Activated CD8-positive, alpha-beta memory T cell treated with anti-CD3 and anti-CD28 coated beads for 4 hours (primary cell): ENCODE data around the gene GET3.
A peak's percentile ranks its signal among the peaks of the same experiment; 100 is the strongest.
"Not testable (repeated sequence)": the region's sequence is repeated elsewhere in the genome, so short reads cannot be mapped to it uniquely, and the experiment has no call there.

Source experiments
- DNase-seq, 2 donors: peaks; one replicate each; pipeline ENCODE4 v3.0.0-alpha.2; 2020; ENCODE audit warnings: low read depth in 2 of 2

Gene GET3

GRCh38 chr19:12736995-12737834 lies at the start of gene GET3:
Gene GET3 (plus strand): TSS chr19:12737497. CDS start chr19:12737506, 9 bp downstream.
- DNase-seq, result peak; percentile 48 to 66

DNA sequence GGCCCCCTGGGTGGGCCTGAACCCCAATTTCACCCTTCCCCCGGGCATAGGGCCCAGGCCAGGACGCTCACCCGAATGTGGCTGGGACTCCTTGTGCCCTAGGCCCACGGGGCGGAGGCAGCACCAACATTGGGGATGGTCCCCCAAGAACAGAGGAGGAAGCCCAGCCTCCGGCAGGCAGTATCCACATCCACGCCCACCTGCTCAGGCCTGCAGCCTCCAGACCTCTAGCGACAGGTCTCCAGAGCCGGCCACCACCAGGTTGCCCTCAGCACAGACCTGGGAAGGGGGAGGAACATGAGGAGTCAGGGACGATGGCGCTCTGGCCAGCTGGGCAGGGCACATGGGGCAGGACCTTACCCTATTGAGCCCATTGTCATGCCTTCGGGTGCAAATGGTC lies 48.3 kb upstream of the GET3 start:
- DNase-seq, result no peak

- DNase-seq, result no peak
Observed at GRCh38 chr19:12689581-12690216, 47.6 kb upstream of the GET3 start.

GRCh38 chr19:12692960-12693359 lies 44.3 kb upstream of the GET3 start:
- no peak for DNase-seq

DNA sequence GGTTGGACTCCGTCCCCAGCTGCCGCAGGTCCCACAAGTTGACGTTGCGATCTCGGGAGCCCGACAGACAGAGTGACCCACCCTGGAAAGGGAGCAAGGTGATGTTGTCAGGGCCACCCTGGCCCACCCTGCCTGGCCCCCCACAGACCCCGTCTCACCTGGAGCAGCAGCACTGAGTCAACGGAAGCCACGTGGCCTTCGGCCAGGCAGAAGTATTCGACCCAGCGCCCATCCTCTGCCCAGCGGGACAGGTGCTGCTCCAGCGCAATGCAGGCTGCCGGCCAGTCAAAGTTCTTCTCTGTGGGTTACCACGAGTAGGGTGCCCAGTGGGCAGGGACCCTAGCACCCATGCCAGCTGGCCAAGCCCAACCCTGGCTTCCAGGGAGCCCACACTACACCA lies 42.7 kb upstream of the GET3 start:
- DNase-seq, result no peak

- DNase-seq, result no peak
Observed at GRCh38 chr19:12695096-12695495, 42.2 kb upstream of the GET3 start.

DNA sequence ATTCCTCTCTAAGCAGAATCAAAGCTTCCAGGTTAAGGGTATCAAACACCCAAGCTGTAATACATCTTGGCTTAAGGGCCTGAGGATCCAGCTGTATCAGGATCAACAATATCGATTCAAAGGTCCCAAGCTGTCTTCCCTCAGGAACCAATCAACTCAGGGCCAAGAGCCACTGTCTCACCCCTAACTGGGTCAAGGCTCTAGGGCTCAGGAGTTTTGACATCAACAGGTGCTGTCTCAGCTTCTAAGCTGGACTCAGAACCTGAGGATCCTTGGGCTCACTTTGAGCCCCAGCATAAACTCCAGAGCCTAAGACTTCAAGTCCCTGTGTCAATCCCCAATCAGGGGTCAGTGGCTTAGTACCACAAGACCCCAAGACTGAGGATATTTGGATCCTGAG lies 41.8 kb upstream of the GET3 start:
- DNase-seq, result no peak

DNA sequence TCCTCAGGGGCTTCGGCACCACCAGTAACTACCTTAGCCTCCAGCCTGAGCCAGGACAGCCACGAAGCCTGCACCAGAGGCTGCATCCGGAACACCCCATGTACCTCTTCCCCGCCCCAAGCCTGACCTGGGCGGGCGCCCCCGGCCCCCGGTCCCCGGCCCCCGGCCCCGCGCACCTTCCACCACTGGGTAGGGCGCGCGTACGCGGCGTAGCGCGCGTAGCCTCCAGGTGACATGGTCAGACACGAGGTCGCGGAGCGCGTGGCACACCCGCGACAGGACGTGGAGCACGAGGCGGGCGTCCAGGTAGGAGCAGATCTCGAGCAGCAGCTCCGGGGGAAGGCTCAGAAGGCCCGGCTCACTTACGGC lies 41.3 kb upstream of the GET3 start:
- no peak for DNase-seq

DNA sequence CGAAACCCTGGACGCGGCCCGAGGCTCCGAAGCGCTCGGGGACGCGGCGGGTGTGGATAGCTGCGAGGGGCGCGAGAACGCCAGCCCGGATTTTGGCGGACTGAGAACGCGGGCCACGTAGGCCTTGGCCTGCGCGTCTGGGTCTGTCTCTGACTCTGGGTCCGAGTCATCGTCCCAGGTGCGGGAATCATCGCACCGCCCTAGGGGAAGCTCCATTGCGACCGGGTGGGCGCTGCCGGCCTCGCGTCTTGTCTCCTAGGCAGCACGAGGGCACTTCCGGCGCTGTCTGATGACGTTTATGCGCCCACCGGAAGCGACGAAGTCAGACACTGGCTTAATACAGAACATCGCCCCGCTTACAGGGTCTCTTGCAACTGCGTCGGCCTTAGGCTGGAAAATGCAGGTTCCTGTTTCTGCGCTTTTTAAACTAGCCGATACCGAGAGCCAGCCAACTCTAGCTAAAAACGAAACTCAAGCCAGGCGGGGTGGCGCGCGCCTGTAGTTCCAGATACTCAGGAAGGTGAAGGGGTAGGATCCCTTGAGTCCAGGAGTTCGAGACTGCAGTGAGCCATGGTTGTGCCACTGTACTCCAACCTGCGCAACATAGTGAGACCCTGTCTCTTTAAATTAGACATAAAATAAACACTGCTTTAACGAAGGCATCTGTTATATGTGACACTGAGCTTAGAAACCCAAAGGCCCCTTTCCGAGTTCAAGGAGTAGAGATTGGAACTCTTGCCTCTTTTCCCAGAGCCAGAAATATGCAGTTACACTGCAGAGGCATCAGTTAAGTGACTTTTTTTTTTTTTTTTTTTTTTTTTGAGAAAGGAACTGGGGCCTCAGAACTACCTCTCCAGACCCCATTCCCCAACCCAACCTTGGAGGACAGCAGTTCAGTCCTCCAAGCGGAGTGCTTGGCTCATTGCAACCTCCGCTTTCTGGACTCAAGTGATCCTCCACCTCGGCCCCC lies 40.6 kb upstream of the GET3 start, which contains the start of gene FBXW9:
Gene FBXW9 (minus strand): TSS at position 266 of the 970 bp plus-strand sequence. CDS start 50 bp downstream, at position 216.
- peak; percentile 95 to 99 for DNase-seq

DNA sequence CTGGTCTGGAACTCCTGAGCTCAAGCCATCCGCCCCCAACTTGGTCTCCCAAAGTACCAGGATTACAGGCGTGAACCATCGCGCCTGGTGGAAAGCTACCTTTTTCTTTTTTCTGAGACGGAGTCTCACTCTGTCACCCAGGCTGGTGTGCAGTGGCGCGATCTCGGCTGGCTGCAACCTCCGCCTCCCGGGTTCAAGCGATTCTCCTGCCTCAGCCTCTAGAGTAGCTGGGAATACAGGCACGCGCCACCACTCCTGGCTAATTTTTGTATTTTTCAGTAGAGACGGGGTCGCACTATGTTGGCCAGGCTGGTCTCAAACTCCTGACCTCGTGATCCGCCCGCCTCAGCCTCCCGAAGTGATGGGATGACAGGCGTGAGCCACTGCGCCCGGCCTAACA lies 39.9 kb upstream of the GET3 start:
- not testable (repeated sequence) for DNase-seq

DNA sequence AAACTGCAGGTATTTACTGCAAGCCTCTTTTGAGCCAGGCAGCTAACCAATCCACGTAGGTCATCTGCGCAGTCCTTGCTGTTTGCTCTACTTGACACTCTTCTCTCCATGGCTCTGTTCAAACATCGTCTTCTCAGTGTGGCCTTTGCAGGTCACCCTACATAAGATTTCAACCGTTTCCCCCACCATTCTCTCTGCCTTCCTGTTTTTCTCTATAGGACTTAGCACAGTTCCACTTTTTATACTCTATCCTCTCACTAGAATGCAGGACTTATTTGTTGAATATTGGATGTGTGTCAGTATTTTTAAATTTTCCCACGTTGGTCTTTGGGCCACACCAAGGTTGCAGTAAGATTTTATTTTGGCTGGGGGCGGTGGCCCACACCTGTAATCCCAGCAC lies 39.2 kb upstream of the GET3 start:
- no peak for DNase-seq

GRCh38 chr19:12701596-12702282 lies 35.6 kb upstream of the GET3 start:
- no peak for DNase-seq

GRCh38 chr19:12703046-12703445 lies 34.3 kb upstream of the GET3 start:
- DNase-seq, result no peak

DNA sequence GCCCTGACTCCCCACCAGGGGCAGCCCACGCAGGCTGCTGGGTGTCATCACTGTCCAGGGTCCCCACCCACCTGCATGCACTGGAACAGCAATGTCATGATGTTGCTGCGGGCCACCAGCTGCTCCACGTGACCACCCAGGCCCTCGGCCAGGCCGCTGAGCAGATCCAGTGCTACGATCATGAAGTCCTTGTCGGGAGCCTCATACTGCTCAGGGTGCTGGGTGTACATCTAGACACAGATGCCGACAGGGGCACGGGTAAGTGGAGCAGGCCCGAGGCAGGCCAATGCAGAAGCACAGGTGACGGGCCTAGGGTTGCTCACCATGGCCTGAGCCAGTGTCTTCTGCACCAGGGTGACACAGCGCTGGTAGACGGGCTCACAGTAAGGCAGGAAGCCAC lies 32.1 kb upstream of the GET3 start:
- DNase-seq, result no peak

- no peak for DNase-seq
Observed at GRCh38 chr19:12705654-12706331, 31.5 kb upstream of the GET3 start.

DNA sequence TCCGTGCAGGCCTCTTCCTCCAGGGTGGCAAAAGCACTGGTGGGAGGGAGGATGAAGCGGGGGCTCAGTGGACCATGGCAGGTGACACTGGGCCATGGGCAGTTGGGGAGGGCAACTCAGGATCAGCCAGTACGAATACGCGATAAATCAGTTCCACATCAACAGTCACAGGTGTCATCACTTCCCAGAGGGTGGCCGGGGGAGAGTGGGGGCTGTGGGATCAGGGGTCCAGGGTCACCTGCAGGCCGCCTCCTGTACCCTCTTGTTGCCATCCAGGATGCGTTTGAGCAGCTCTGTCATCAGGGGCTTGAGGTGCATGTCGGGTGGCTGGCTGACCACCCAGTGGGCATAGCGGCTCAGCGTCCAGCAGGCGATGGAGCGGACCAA lies 31.0 kb upstream of the GET3 start:
- no peak for DNase-seq

DNA sequence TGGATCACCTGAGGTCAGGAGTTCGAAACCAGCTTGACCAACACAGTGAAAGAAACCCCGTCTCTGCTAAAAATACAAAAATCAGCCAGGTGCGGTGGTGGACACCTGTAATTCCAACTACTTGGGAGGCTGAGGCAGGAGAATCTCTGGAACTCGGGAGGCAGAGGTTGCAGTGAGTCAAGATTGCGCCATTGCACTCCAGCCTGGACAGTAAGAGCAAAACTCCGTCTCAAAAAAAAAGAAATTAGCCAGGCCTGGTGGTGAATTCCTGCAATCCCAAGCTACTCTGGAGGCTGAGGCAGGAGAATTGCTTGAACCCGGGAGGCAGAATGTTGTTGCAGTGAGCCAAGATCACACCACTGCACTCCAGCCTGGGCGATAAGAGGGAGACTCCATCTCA lies 28.7 kb upstream of the GET3 start:
- no peak for DNase-seq

- no peak for DNase-seq
Observed at GRCh38 chr19:12711187-12711586, 26.1 kb upstream of the GET3 start.

DNA sequence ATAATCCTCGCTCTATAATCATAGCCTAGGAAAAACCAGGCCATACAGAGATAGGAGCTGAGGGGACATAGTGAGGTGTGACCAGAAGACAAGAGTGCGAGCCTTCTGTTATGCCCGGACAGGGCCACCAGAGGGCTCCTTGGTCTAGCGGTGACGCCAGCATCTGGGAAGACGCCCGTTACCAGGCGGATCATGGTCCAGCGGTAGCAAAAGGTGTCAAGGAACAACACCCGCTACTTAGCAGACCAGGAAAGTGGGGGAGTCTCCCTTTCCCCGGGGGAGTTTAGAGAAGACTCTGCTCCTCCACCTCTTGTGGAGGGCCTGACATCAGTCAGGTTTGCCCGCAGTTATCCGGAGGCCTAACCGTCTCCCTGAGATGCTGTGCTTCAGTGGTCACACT lies 25.2 kb upstream of the GET3 start:
- not testable (repeated sequence) for DNase-seq

DNA sequence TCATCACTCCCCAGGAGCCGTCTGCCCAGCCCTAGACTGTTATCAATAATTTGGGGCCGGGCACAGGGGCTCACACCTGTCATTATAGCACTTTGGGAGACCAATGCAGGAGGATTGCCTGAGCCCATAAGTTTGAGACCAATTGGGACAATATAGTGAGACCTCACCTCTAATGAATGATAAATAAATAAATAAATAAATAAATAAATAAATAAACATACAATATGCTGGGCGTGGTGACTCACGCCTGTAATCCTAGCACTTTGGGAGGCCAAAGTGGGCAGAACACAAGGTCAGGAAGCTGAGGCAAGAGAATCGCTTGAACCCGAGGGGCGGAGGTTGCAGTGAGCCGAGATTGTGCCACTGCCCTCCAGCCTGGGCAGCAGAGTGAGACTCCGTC lies 24.0 kb upstream of the GET3 start:
- DNase-seq, result not testable (repeated sequence)

GRCh38 chr19:12715102-12715501 lies 22.2 kb upstream of the GET3 start:
- no peak for DNase-seq
